Erythroblast (primary cell): Measurements from ENCODE around the gene SOX21.

ENCODE experiments used
- GATA1 ChIP-seq: IDR thresholded peaks from 2 replicates; pipeline ENCODE4 v1.6.1; 2011; ENCODE audit warnings: low read depth, mild to moderate bottlenecking, control low read depth, low read length, moderate library complexity
- POLR2A ChIP-seq: IDR thresholded peaks from 2 replicates; pipeline ENCODE4 v1.6.1; 2011; ENCODE audit warnings: mild to moderate bottlenecking, low read length

DNA sequence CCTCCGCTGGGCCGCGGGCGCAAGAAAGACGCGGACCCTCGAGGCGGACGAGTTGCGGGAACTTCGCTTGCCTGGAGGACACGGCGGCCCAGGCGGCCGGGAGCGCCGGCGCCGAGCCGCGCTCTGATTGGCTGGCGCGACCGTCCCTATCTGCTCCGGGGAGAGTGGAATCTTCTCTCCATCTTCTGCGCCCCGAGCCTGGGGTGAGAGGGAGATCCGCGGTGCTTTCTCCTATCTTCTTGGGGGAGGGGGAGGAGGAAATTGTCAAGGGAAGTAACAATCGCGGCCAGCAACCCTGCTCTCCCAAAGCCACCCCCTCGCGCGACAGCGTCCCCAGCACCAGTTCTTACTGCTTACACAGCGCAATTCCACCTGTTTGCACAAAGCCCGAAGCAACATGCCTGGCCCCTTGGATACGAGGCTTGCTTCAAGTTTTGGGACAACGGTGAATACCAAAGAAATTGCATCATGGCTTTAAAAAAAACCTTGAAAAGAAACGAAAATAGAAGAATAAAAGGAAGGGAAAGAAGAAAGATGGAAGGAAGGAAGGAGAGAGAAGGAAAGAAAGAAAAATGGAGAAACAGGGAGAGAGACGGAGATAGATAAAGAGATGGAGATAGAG is 4.8 kb downstream of the SOX21 start:
- TF ChIP-seq POLR2A (no peak), GATA1 (no peak)
